ENCODE data around the gene GRIA4.

- TF ChIP-seq, protein P1, sequence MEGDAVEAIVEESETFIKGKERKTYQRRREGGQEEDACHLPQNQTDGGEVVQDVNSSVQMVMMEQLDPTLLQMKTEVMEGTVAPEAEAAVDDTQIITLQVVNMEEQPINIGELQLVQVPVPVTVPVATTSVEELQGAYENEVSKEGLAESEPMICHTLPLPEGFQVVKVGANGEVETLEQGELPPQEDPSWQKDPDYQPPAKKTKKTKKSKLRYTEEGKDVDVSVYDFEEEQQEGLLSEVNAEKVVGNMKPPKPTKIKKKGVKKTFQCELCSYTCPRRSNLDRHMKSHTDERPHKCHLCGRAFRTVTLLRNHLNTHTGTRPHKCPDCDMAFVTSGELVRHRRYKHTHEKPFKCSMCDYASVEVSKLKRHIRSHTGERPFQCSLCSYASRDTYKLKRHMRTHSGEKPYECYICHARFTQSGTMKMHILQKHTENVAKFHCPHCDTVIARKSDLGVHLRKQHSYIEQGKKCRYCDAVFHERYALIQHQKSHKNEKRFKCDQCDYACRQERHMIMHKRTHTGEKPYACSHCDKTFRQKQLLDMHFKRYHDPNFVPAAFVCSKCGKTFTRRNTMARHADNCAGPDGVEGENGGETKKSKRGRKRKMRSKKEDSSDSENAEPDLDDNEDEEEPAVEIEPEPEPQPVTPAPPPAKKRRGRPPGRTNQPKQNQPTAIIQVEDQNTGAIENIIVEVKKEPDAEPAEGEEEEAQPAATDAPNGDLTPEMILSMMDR (conservative IDR thresholded peaks at IDR 0.05; ENCODE audit: low read length), result no peak
- no peak for TF ChIP-seq EZH2phosphoT487 (IDR thresholded peaks at IDR 0.05; ENCODE audit: borderline replicate concordance)
Measured at GRCh38 chr11:106015066-106015465, 405.2 kb downstream of the GRIA4 start.

Measured in Loucy (cell line).